ENCODE data around the gene NXN. TPM values are rescaled to one million over a fixed set of nuclear protein-coding genes. Genes with fewer than 3 reads are reported as not detected.

NXN gene
- polyA plus RNA-seq, 1 donor from 2014 or later = 14.8 TPM

GRCh38 chr17:883586-883962 lies 96.0 kb downstream of the NXN start:
- no peak overlapping the region for H3K9ac ChIP-seq (ENCODE audit: low read length)
- no peaks in the 10 kb centered on the region for H3F3A ChIP-seq (ENCODE audit: insufficient read depth, low read length, poor library complexity, severe bottlenecking)
- TF ChIP-seq EP300 (conservative IDR thresholded peaks at IDR 0.05; ENCODE audit: poor library complexity, severe bottlenecking) (no peak), TAF1 (IDR thresholded peaks at IDR 0.05; ENCODE audit: low read depth) (no peak), POLR2AphosphoS5 (IDR thresholded peaks at IDR 0.05) (no peak), CTCF (IDR thresholded peaks at IDR 0.05; ENCODE audit: poor library complexity, severe bottlenecking) (no peak), MXI1 (conservative IDR thresholded peaks at IDR 0.05; ENCODE audit: poor library complexity, severe bottlenecking) (no peak), SMC3 (conservative IDR thresholded peaks at IDR 0.05; ENCODE audit: poor library complexity) (no peak)
- TF ChIP-seq, protein P1, sequence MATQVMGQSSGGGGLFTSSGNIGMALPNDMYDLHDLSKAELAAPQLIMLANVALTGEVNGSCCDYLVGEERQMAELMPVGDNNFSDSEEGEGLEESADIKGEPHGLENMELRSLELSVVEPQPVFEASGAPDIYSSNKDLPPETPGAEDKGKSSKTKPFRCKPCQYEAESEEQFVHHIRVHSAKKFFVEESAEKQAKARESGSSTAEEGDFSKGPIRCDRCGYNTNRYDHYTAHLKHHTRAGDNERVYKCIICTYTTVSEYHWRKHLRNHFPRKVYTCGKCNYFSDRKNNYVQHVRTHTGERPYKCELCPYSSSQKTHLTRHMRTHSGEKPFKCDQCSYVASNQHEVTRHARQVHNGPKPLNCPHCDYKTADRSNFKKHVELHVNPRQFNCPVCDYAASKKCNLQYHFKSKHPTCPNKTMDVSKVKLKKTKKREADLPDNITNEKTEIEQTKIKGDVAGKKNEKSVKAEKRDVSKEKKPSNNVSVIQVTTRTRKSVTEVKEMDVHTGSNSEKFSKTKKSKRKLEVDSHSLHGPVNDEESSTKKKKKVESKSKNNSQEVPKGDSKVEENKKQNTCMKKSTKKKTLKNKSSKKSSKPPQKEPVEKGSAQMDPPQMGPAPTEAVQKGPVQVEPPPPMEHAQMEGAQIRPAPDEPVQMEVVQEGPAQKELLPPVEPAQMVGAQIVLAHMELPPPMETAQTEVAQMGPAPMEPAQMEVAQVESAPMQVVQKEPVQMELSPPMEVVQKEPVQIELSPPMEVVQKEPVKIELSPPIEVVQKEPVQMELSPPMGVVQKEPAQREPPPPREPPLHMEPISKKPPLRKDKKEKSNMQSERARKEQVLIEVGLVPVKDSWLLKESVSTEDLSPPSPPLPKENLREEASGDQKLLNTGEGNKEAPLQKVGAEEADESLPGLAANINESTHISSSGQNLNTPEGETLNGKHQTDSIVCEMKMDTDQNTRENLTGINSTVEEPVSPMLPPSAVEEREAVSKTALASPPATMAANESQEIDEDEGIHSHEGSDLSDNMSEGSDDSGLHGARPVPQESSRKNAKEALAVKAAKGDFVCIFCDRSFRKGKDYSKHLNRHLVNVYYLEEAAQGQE (IDR thresholded peaks at IDR 0.05; ENCODE audit: borderline replicate concordance) = no peak
- no peaks in the 10 kb centered on the region for H3K36me3 ChIP-seq (ENCODE audit: insufficient read depth, low read length)
- no peaks in the 10 kb centered on the region for H3K9me2 ChIP-seq (ENCODE audit: insufficient read depth, low read length)
- no peaks in the 10 kb centered on the region for H4K20me1 ChIP-seq (ENCODE audit: insufficient read depth)
- no peak overlapping the region for H3K27ac ChIP-seq (ENCODE audit: low read length)
- H3K9me3 ChIP-seq (ENCODE audit: low read length) = no peaks in the 10 kb centered on the region
- no peak overlapping the region for H3K4me2 ChIP-seq (ENCODE audit: low read length)
- H3K4me3 ChIP-seq (ENCODE audit: low read length) = no peak overlapping the region
- peaks cover 23% of the 10 kb centered on the region for H3K79me2 ChIP-seq (replicated peaks; ENCODE audit: insufficient read depth, low read length)
- no peaks in the 10 kb centered on the region for H3K27me3 ChIP-seq (ENCODE audit: insufficient read depth, low read depth, low read length)
- H2AFZ ChIP-seq (ENCODE audit: low read depth, low read length) = no peak overlapping the region

DNA sequence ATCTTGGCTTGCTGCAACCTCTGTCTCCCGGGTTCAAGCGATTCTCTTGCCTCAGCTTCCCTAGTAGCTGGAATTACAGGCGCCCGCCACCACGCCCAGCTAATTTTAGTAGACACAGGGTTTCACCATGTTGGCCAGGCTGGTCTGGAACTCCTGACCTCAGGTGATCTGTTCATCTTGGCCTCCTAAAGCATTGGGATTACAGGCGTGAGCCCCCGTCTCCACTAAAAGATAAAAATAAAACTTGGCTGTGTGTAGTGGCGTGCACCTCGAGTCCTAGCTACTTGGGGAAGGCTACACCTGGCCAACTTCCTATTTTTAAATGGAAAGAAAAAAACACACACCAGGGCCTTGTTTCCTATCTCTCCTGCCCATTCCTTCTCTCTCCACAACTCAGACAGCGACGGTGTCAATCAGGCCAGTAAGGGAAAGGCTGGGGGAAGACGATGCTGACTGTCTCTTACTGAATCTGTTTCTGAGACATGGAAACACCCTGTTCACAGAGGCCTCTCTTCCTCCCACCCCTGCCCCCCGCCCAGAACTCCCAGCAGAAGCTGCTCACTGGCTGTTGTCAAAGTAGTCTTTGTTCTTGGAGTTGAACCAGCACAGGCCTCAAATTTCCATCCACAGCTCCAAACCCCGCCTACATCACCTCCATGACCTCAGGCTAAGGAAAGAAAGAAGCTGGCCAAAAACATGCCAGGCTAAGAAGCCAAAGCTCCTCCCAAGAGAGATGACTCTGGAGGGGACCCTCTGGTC lies 96.6 kb downstream of the NXN start:
- Histone ChIP-seq H3K27me3 (ENCODE audit: insufficient read depth, low read depth, low read length) (no peaks in the 10 kb centered on the region), H3K9ac (ENCODE audit: low read length) (no peak overlapping the region), H2AFZ (ENCODE audit: low read depth, low read length) (no peak overlapping the region), H3K36me3 (ENCODE audit: insufficient read depth, low read length) (no peaks in the 10 kb centered on the region), H3K4me2 (ENCODE audit: low read length) (no peak overlapping the region), H3K9me3 (ENCODE audit: low read length) (no peaks in the 10 kb centered on the region), H3K27ac (ENCODE audit: low read length) (no peak overlapping the region), H3K9me2 (ENCODE audit: insufficient read depth, low read length) (no peaks in the 10 kb centered on the region), H3K79me2 (replicated peaks; ENCODE audit: insufficient read depth, low read length) (peaks cover 23% of the 10 kb centered on the region), H3F3A (ENCODE audit: insufficient read depth, low read length, poor library complexity, severe bottlenecking) (no peaks in the 10 kb centered on the region), H4K20me1 (ENCODE audit: insufficient read depth) (no peaks in the 10 kb centered on the region), H3K4me3 (ENCODE audit: low read length) (no peak overlapping the region)
- TF ChIP-seq, protein P1 (IDR thresholded peaks at IDR 0.05; ENCODE audit: borderline replicate concordance) = no peak
- no peak for TF ChIP-seq SMC3 (conservative IDR thresholded peaks at IDR 0.05; ENCODE audit: poor library complexity)
- no peak for TF ChIP-seq EP300 (conservative IDR thresholded peaks at IDR 0.05; ENCODE audit: poor library complexity, severe bottlenecking)
- TF ChIP-seq CTCF (IDR thresholded peaks at IDR 0.05; ENCODE audit: poor library complexity, severe bottlenecking) = no peak
- no peak for TF ChIP-seq TAF1 (IDR thresholded peaks at IDR 0.05; ENCODE audit: low read depth)
- TF ChIP-seq MXI1 (conservative IDR thresholded peaks at IDR 0.05; ENCODE audit: poor library complexity, severe bottlenecking) = no peak
- no peak for TF ChIP-seq RAD21 (conservative IDR thresholded peaks at IDR 0.05)
- no peak for TF ChIP-seq POLR2AphosphoS5 (IDR thresholded peaks at IDR 0.05)
- no peak for TF ChIP-seq EZH2 (IDR thresholded peaks at IDR 0.05; ENCODE audit: borderline replicate concordance, insufficient read depth, low read length, poor library complexity, severe bottlenecking)
